Activated B cell treated with CpG ODN at 0.5 μM for 24 hours (primary cell): ENCODE results near the gene TSNAXIP1. TPM values are rescaled to one million over a fixed set of nuclear protein-coding genes. Genes with fewer than 3 reads are reported as not detected.

Experiments
- ATAC-seq: fragments of 200-7000 bp; cut with Tn5 transposase; one replicate; pipeline ENCODE4 v1.10.0; 2021; ENCODE audit warnings: low read depth, mild to moderate bottlenecking, moderate library complexity
- CTCF ChIA-PET: fragments of 350-600 bp; sonication (Branson Sonifier 250); formaldehyde crosslinking; loops from one replicate; lab custom pipeline; 2021; ENCODE audit warnings: antibody characterized with exemption; lab: Charles Lee
- POLR2A ChIA-PET: fragments of 350-600 bp; sonication (Branson Sonifier 250); formaldehyde crosslinking; loops from one replicate; lab custom pipeline; 2021; ENCODE audit warnings: antibody characterized with exemption; lab: Charles Lee
- DNase-seq: peaks from one replicate; pipeline ENCODE4 v3.0.0; 2022
- H3K27ac Mint-ChIP-seq: one replicate; pipeline ENCODE4 v1.8.0; 2020; ENCODE audit warnings: mixed read lengths
- H3K27me3 Mint-ChIP-seq: one replicate; pipeline ENCODE4 v1.8.0; 2021; ENCODE audit warnings: mixed read lengths
- H3K36me3 Mint-ChIP-seq: one replicate; pipeline ENCODE4 v1.8.0; 2021; ENCODE audit warnings: low read depth, mixed read lengths
- H3K4me1 Mint-ChIP-seq: one replicate; pipeline ENCODE4 v1.8.0; 2021; ENCODE audit warnings: mixed read lengths
- H3K4me3 Mint-ChIP-seq: one replicate; pipeline ENCODE4 v1.8.0; 2020; ENCODE audit warnings: mild to moderate bottlenecking, mixed read lengths
- H3K9me3 Mint-ChIP-seq: one replicate; pipeline ENCODE4 v1.8.0; 2020; ENCODE audit warnings: mixed read lengths
- intact Hi-C: fragments of 100-400 bp; cut with micrococcal nuclease; formaldehyde crosslinking; loops from one replicate; pipeline ENCODE4 v1.15.1; 2024
- total RNA-seq: library from RNA; stranded (reverse); gene quantifications from 2 replicates; pipeline ENCODE4 v1.2.3, GENCODE V29; 2022
- TF ChIP-seq, protein P1 (sequence below): fragments of 200-600 bp; IDR thresholded peaks from one replicate; pipeline ENCODE4 v1.8.0; 2022; ENCODE audit warnings: antibody characterized with exemption, mild to moderate bottlenecking

The TSNAXIP1 gene
- total RNA-seq, 1 donor from 2014 or later, result 1.9 TPM

DNA sequence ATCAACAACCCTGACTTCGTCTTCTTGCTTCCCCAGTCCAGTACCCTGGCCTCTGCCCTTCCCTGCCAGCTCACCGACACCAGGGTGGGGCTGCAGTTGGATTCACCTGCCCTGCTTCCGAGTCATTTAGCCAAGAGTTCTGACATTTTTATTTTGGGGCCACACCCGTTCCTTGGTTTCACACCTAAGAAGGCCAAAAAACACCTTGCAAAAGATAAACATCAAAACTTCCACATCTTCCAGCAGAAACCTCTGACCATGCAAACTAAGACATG lies 45.8 kb upstream of the TSNAXIP1 start:
- H3K36me3 Mint-ChIP-seq, result peaks cover 37% of the 10 kb centered on the region
- intact Hi-C loops, result no loop called here
- no peaks in the 10 kb centered on the region for H3K9me3 Mint-ChIP-seq
- H3K4me1 Mint-ChIP-seq, result peaks cover 21% of the 10 kb centered on the region
- no peak for ATAC-seq
- TF ChIP-seq, protein P1, sequence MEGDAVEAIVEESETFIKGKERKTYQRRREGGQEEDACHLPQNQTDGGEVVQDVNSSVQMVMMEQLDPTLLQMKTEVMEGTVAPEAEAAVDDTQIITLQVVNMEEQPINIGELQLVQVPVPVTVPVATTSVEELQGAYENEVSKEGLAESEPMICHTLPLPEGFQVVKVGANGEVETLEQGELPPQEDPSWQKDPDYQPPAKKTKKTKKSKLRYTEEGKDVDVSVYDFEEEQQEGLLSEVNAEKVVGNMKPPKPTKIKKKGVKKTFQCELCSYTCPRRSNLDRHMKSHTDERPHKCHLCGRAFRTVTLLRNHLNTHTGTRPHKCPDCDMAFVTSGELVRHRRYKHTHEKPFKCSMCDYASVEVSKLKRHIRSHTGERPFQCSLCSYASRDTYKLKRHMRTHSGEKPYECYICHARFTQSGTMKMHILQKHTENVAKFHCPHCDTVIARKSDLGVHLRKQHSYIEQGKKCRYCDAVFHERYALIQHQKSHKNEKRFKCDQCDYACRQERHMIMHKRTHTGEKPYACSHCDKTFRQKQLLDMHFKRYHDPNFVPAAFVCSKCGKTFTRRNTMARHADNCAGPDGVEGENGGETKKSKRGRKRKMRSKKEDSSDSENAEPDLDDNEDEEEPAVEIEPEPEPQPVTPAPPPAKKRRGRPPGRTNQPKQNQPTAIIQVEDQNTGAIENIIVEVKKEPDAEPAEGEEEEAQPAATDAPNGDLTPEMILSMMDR, result no peak
- H3K27ac Mint-ChIP-seq, result peak overlapping the region; percentile 69
- no peaks in the 10 kb centered on the region for H3K27me3 Mint-ChIP-seq
- no peak for DNase-seq
- CTCF ChIA-PET, result interaction anchor here (1.1 kb wide), 1 partner anchor 88 kb away, joined by 4 read pairs; no protein-coding TSS in a partner anchor
- H3K4me3 Mint-ChIP-seq, result no peak overlapping the region
- POLR2A ChIA-PET, result interaction anchor here (1.0 kb wide), 1 partner anchor 41 kb away, joined by 3 read pairs; no protein-coding TSS in a partner anchor

DNA sequence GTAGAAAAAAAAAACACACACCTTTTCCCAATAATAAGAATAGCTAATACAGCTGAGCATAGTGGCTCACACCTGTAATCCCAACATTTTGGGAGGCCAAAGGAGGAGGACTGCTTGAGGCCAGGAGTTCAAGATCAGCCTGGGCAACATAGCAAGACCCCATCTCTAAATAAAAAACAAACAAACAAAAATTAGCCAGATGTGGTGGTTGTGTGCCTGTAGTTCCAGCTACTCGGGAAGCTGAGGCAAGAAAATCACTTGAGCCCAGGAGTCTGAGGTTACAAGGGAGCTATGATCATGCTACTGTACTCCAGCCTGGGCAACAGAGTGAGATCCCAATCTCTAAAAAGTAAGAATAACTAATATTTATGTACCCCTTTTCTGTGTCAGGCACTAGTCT lies 44.8 kb upstream of the TSNAXIP1 start:
- DNase-seq (no peak), ATAC-seq (no peak)
- H3K36me3 Mint-ChIP-seq, result peaks cover 46% of the 10 kb centered on the region
- CTCF ChIA-PET, result no interaction called here
- peaks cover 17% of the 10 kb centered on the region for H3K4me1 Mint-ChIP-seq
- no peaks in the 10 kb centered on the region for H3K9me3 Mint-ChIP-seq
- H3K27me3 Mint-ChIP-seq, result no peaks in the 10 kb centered on the region
- TF ChIP-seq, protein P1, result no peak
- H3K27ac Mint-ChIP-seq, result no peak overlapping the region
- no peak overlapping the region for H3K4me3 Mint-ChIP-seq
- POLR2A ChIA-PET, result no interaction called here
- intact Hi-C loops, result no loop called here

DNA sequence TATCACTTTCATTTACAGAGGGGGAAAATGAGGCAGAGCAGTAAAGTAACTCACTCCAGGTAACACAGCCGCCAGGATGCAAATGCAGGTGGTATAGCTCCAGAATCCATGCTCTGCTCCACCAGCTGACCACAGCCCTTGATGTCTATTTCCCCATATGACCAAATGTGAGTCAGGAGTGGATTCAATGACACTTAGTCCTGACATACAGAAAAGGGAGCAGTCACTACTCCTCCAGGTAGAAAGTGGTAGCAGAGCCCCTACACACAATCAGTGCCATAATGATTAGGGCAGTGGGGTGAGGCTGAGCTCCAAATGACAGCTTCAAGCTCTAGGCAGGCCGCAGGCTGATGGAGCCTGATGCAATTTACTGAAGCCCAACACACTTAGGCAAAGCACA lies 44.3 kb upstream of the TSNAXIP1 start:
- CTCF ChIA-PET, result no interaction called here
- intact Hi-C loops, result no loop called here
- TF ChIP-seq, protein P1, result no peak
- ATAC-seq (no peak), DNase-seq (no peak)
- Mint-ChIP-seq H3K9me3 (no peaks in the 10 kb centered on the region), H3K27ac (no peak overlapping the region), H3K4me3 (no peak overlapping the region), H3K36me3 (peaks cover 48% of the 10 kb centered on the region), H3K27me3 (no peaks in the 10 kb centered on the region), H3K4me1 (peaks cover 17% of the 10 kb centered on the region)
- POLR2A ChIA-PET, result no interaction called here

DNA sequence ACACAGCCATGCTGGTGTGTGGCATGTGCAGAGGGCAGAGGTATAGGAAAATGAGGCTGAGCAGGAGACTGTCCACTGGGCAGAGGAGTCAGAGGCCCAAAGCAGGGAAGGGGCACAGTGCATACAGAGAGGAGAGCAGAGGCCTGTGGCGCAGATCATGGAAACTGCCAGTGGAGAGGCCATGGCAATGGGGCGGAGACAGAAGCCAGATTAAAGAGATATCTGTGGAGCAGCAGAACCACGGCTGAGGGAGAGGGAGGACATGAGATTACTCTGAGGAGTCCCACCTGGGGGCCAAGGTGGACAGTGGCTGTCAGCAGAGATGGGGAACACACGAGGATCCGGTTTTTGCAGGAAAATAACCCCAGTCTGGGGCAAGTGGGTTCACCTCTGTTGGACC lies 43.6 kb upstream of the TSNAXIP1 start:
- DNase-seq (no peak), ATAC-seq (no peak)
- Mint-ChIP-seq H3K4me1 (peaks cover 17% of the 10 kb centered on the region), H3K27ac (no peak overlapping the region), H3K36me3 (peaks cover 44% of the 10 kb centered on the region), H3K9me3 (no peaks in the 10 kb centered on the region), H3K4me3 (no peak overlapping the region), H3K27me3 (no peaks in the 10 kb centered on the region)
- TF ChIP-seq, protein P1, result no peak
- ChIA-PET POLR2A (no interaction called here), CTCF (no interaction called here)
- intact Hi-C loops, result no loop called here

DNA sequence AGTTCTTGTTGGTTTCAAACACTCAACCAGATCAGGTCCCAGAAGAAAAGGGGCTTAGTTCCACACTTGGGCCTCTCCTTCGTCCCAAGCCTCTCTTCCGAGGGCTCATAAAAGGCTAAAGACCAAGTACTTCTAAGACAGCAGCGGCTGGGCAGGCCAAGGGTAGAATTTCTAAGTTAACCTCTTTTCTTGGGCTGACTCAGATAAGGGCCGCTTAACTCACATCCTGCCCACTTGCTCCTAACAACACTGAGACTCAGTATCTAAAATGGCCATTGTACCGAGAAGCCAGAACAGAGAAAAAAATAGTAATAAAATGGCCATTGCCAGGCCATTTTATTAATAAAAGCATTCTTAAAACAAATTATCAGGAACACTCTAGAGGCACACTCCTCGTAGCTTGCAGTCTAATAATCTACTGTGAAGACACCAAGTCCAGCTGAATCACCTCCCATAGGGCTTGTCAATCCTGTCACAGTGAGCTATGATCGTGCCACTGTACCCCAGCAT lies 42.5 kb upstream of the TSNAXIP1 start:
- Mint-ChIP-seq H3K27me3 (no peaks in the 10 kb centered on the region), H3K36me3 (peaks cover 38% of the 10 kb centered on the region), H3K4me1 (peaks cover 16% of the 10 kb centered on the region), H3K27ac (no peak overlapping the region), H3K9me3 (no peaks in the 10 kb centered on the region), H3K4me3 (no peak overlapping the region)
- ATAC-seq (no peak), DNase-seq (no peak)
- ChIA-PET CTCF (no interaction called here), POLR2A (no interaction called here)
- TF ChIP-seq, protein P1, result no peak
- intact Hi-C loops, result no loop called here
